ENCODE data around the gene PRKCZ. TPM values are rescaled to one million over a fixed set of nuclear protein-coding genes. Genes with fewer than 3 reads are reported as not detected.

Gene PRKCZ
- total RNA-seq, 1 donor from 2014 or later, result 32.6 TPM

GRCh38 chr1:2067393-2067792, 17.2 kb downstream of the PRKCZ start:
- Histone ChIP-seq H3K79me2 (ENCODE audit: insufficient read depth, low read length) (no peaks in the 10 kb centered on the region), H3K9me3 (ENCODE audit: insufficient read depth, low read depth, low read length) (no peaks in the 10 kb centered on the region), H3K36me3 (ENCODE audit: insufficient read depth, low read length) (no peaks in the 10 kb centered on the region), H3K27ac (ENCODE audit: low read depth, low read length) (no peak overlapping the region), H3K9ac (ENCODE audit: low read length) (no peak overlapping the region), H3K4me3 (ENCODE audit: insufficient read depth, low read depth, low read length) (no peak overlapping the region), H2AFZ (ENCODE audit: low read depth, low read length) (no peak overlapping the region), H3K4me2 (ENCODE audit: low read length) (no peak overlapping the region), H3K27me3 (ENCODE audit: insufficient read depth, low read length) (no peaks in the 10 kb centered on the region), H3K4me1 (ENCODE audit: insufficient read depth, low read length) (no peaks in the 10 kb centered on the region), H4K20me1 (ENCODE audit: insufficient read depth, low read length) (no peaks in the 10 kb centered on the region)
- DNase-seq (ENCODE audit: low read depth) (no peak), FAIRE-seq (no peak)
- peaks cover 35% of the 10 kb centered on the region for H3K36me3 Mint-ChIP-seq (ENCODE audit: low read depth, unreplicated experiment)
- no peak overlapping the region for H3K27ac Mint-ChIP-seq (ENCODE audit: unreplicated experiment)
- H3K27me3 Mint-ChIP-seq (ENCODE audit: low read depth, unreplicated experiment), result no peaks in the 10 kb centered on the region
- no peak for TF ChIP-seq EZH2 (IDR thresholded peaks at IDR 0.05; ENCODE audit: insufficient read depth, low read length)
- TF ChIP-seq CTCF (IDR thresholded peaks at IDR 0.05; ENCODE audit: insufficient read depth, low read depth, low read length), result no peak
- H3K4me3 Mint-ChIP-seq (ENCODE audit: unreplicated experiment), result no peak overlapping the region
- peaks cover 14% of the 10 kb centered on the region for H3K9me3 Mint-ChIP-seq (ENCODE audit: unreplicated experiment)
- no peaks in the 10 kb centered on the region for H3K4me1 Mint-ChIP-seq (ENCODE audit: low read depth, unreplicated experiment)

DNA sequence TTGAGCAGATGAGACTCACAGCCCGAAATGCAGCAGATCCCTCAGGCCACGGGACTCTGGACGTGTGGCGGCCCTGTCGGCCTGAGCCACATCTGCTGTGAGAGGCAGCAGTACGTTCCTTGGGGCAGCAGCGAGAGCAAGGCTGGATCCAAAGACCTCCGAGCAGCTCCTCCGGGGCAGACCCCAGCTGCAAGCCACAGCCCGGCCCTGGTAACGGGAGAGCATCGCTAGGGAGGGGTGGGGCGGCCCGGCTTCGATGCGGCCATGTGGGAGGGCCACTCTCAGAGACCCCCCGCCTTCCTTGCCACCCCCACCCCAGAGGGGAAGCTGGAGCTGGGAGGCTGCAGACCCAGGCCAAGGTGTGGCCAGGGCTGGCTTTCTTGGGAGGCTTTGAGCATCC, 17.8 kb downstream of the PRKCZ start:
- Mint-ChIP-seq H3K27ac (ENCODE audit: unreplicated experiment) (no peak overlapping the region), H3K4me1 (ENCODE audit: low read depth, unreplicated experiment) (no peaks in the 10 kb centered on the region), H3K27me3 (ENCODE audit: low read depth, unreplicated experiment) (no peaks in the 10 kb centered on the region), H3K4me3 (ENCODE audit: unreplicated experiment) (no peak overlapping the region), H3K36me3 (ENCODE audit: low read depth, unreplicated experiment) (peaks cover 33% of the 10 kb centered on the region), H3K9me3 (ENCODE audit: unreplicated experiment) (peaks cover 14% of the 10 kb centered on the region)
- no peak for TF ChIP-seq EZH2 (IDR thresholded peaks at IDR 0.05; ENCODE audit: insufficient read depth, low read length)
- no peak for TF ChIP-seq CTCF (IDR thresholded peaks at IDR 0.05; ENCODE audit: insufficient read depth, low read depth, low read length)
- Histone ChIP-seq H3K79me2 (ENCODE audit: insufficient read depth, low read length) (no peaks in the 10 kb centered on the region), H4K20me1 (ENCODE audit: insufficient read depth, low read length) (no peaks in the 10 kb centered on the region), H3K9me3 (ENCODE audit: insufficient read depth, low read depth, low read length) (no peaks in the 10 kb centered on the region), H3K36me3 (ENCODE audit: insufficient read depth, low read length) (no peaks in the 10 kb centered on the region), H3K4me2 (ENCODE audit: low read length) (no peak overlapping the region), H2AFZ (ENCODE audit: low read depth, low read length) (no peak overlapping the region), H3K4me1 (ENCODE audit: insufficient read depth, low read length) (no peaks in the 10 kb centered on the region), H3K9ac (ENCODE audit: low read length) (no peak overlapping the region), H3K27ac (ENCODE audit: low read depth, low read length) (no peak overlapping the region), H3K4me3 (ENCODE audit: insufficient read depth, low read depth, low read length) (no peak overlapping the region), H3K27me3 (ENCODE audit: insufficient read depth, low read length) (no peaks in the 10 kb centered on the region)
- no peak for DNase-seq (ENCODE audit: low read depth)
- FAIRE-seq, result no peak

DNA sequence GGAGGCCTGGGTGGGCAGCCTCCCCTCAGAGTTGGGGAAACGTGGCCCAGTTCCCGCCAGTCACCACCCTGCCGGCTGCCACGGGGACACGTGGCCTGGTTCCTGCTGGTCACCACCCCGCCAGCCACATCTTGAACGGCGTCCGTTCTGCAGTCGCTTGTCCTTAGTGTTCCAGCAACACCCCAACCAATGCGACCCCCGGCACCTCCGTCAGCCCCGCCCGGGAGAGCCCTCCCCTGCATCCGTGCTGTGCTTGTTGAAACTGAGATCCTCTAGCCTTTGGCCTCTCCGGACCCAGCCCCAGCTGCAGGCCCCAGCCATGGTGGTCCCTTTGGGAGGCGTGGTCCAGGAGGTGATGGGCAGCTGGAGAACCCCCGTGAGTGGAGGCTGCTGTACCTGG, 18.7 kb downstream of the PRKCZ start:
- H3K4me1 ChIP-seq (ENCODE audit: insufficient read depth, low read length), result no peaks in the 10 kb centered on the region
- no peak overlapping the region for H3K27ac ChIP-seq (ENCODE audit: low read depth, low read length)
- no peak overlapping the region for H2AFZ ChIP-seq (ENCODE audit: low read depth, low read length)
- no peak for TF ChIP-seq EZH2 (IDR thresholded peaks at IDR 0.05; ENCODE audit: insufficient read depth, low read length)
- TF ChIP-seq CTCF (IDR thresholded peaks at IDR 0.05; ENCODE audit: insufficient read depth, low read depth, low read length), result no peak
- Mint-ChIP-seq H3K4me3 (ENCODE audit: unreplicated experiment) (no peak overlapping the region), H3K27ac (ENCODE audit: unreplicated experiment) (no peak overlapping the region), H3K4me1 (ENCODE audit: low read depth, unreplicated experiment) (no peaks in the 10 kb centered on the region), H3K27me3 (ENCODE audit: low read depth, unreplicated experiment) (no peaks in the 10 kb centered on the region), H3K9me3 (ENCODE audit: unreplicated experiment) (peaks cover 14% of the 10 kb centered on the region), H3K36me3 (ENCODE audit: low read depth, unreplicated experiment) (peaks cover 29% of the 10 kb centered on the region)
- FAIRE-seq (no peak), DNase-seq (ENCODE audit: low read depth) (no peak)
- H3K27me3 ChIP-seq (ENCODE audit: insufficient read depth, low read length), result no peaks in the 10 kb centered on the region
- no peak overlapping the region for H3K4me3 ChIP-seq (ENCODE audit: insufficient read depth, low read depth, low read length)
- no peaks in the 10 kb centered on the region for H3K79me2 ChIP-seq (ENCODE audit: insufficient read depth, low read length)
- no peaks in the 10 kb centered on the region for H4K20me1 ChIP-seq (ENCODE audit: insufficient read depth, low read length)
- H3K36me3 ChIP-seq (ENCODE audit: insufficient read depth, low read length), result no peaks in the 10 kb centered on the region
- H3K9me3 ChIP-seq (ENCODE audit: insufficient read depth, low read depth, low read length), result no peaks in the 10 kb centered on the region
- no peak overlapping the region for H3K9ac ChIP-seq (ENCODE audit: low read length)
- H3K4me2 ChIP-seq (ENCODE audit: low read length), result no peak overlapping the region

Data from astrocyte (in vitro differentiated cells and primary cell).